ENCODE results near the gene CA11.

The CA11 gene

GRCh38 chr19:48611872-48612271 is 34.1 kb downstream of the CA11 start:
- DNase-seq: no peak

- no peak for DNase-seq
Measured at GRCh38 chr19:48609571-48610108, 36.3 kb downstream of the CA11 start.

GRCh38 chr19:48608798-48609263 is 37.2 kb downstream of the CA11 start:
- peak; percentile 49 for DNase-seq

GRCh38 chr19:48607359-48607755 is 38.6 kb downstream of the CA11 start:
- DNase-seq: no peak

- no peak for DNase-seq
Measured at GRCh38 chr19:48606463-48607358, 39.3 kb downstream of the CA11 start, which contains the start of gene SPACA4. TSS of gene SPACA4 (plus strand) at chr19:48606742. CDS start at chr19:48606979, 237 bp downstream.

GRCh38 chr19:48603850-48604249 is 42.1 kb downstream of the CA11 start:
- DNase-seq: no peak

GRCh38 chr19:48603449-48603848 is 42.5 kb downstream of the CA11 start:
- DNase-seq: no peak

- no peak for DNase-seq
Measured at GRCh38 chr19:48603001-48603400, 43.0 kb downstream of the CA11 start.

- DNase-seq: no peak
Measured at GRCh38 chr19:48600679-48601417, 45.1 kb downstream of the CA11 start.

- no peak for DNase-seq
Measured at GRCh38 chr19:48598996-48599700, 46.8 kb downstream of the CA11 start.

GRCh38 chr19:48596679-48597465 is 49.1 kb downstream of the CA11 start:
- no peak for DNase-seq

- no peak for DNase-seq
Measured at GRCh38 chr19:48596237-48596636, 49.8 kb downstream of the CA11 start.

GRCh38 chr19:48595833-48596232 is 50.2 kb downstream of the CA11 start:
- DNase-seq: no peak

- DNase-seq: no peak
Measured at GRCh38 chr19:48595171-48595570, 50.8 kb downstream of the CA11 start.

- no peak for DNase-seq
Measured at GRCh38 chr19:48591021-48591420, 55.0 kb downstream of the CA11 start.

- DNase-seq: peak; percentile 78
Measured at GRCh38 chr19:48588670-48589401, 57.2 kb downstream of the CA11 start.
